GM11168 (cell line): ENCODE data around the gene HSPB6.

Experiments used
- in situ Hi-C: fragments of 300-500 bp; cut with MboI; formaldehyde crosslinking; loops from one replicate; pipeline ENCODE4 v1.12.0; 2022; ENCODE audit warnings: low sequenced_read_pairs; ENCODE audit not compliant: unreplicated experiment

The HSPB6 gene

GRCh38 chr19:35718345-35719041 lies 38.3 kb downstream of the HSPB6 start:
- in situ Hi-C loops: no loop called here

GRCh38 chr19:35717665-35718344 lies 39.0 kb downstream of the HSPB6 start, which contains the start of gene KMT2B:
KMT2B (plus strand) TSS chr19:35718003; CDS start chr19:35718019, 16 bp downstream.
- in situ Hi-C loops: no loop called here

GRCh38 chr19:35716801-35717664 lies 39.8 kb downstream of the HSPB6 start:
- in situ Hi-C loops: no loop called here

GRCh38 chr19:35715981-35716800 lies 40.6 kb downstream of the HSPB6 start:
- in situ Hi-C loops: no loop called here

GRCh38 chr19:35715355-35715809 lies 41.4 kb downstream of the HSPB6 start:
- in situ Hi-C loops: no loop called here

GRCh38 chr19:35714601-35715354 lies 42.1 kb downstream of the HSPB6 start:
- in situ Hi-C loops: no loop called here

- in situ Hi-C loops: no loop called here
These were observed 42.8 kb downstream of the HSPB6 start for GRCh38 chr19:35713904-35714495.

GRCh38 chr19:35713506-35713850 lies 43.4 kb downstream of the HSPB6 start:
- in situ Hi-C loops: no loop called here

GRCh38 chr19:35712567-35713505 lies 44.0 kb downstream of the HSPB6 start:
- in situ Hi-C loops: no loop called here

- in situ Hi-C loops: no loop called here
These were observed 45.8 kb downstream of the HSPB6 start for GRCh38 chr19:35710784-35711723.

- in situ Hi-C loops: no loop called here
These were observed 48.4 kb downstream of the HSPB6 start for GRCh38 chr19:35708391-35708790.
